K562 (cell line): ENCODE data around the gene GNAQ. TPM values are rescaled to one million over a fixed set of nuclear protein-coding genes. Genes with fewer than 3 reads are reported as not detected.

ENCODE experiments used
- ATAC-seq: fragments of 200-7000 bp; cut with Tn5 transposase; 3 replicates; pipeline ENCODE4 v1.9.1; 2020; ENCODE audit warnings: moderate library complexity
- BruUV-seq: library from RNA; stranded (reverse); fragments of 400-500 nt; replicated peaks from 2 replicates; lab custom pipeline; 2021; lab: Mats Ljungman, UMichigan
- CTCF ChIA-PET: fragments of 300-600 bp; formaldehyde crosslinking; extraction: SDS; loops from one replicate; lab custom pipeline; 2021; ENCODE audit warnings: low intra/inter-chr PET ratio; lab: Yijun Ruan, JAX
- POLR2A ChIA-PET: fragments of 300-600, 350-650 bp; sonication (Branson Sonifier 250); formaldehyde crosslinking; extraction: SDS; loops from one replicate; lab custom pipeline; 2021; ENCODE audit warnings: antibody characterized with exemption, inconsistent platforms; lab: Yijun Ruan, JAX
- DNase-seq, 4 experiments: peaks; one replicate each; pipeline versions ENCODE4 v3.0.0 to v3.0.0-alpha.2; 2011 to 2018; ENCODE audit warnings: low spot score in 3 of 4, mixed read lengths in 3 of 4; ENCODE audit errors: extremely low read depth in 1 of 4
- FAIRE-seq: peaks from 2 replicates; lab custom pipeline; 2011; peaks lifted over from hg19 to GRCh38; lab: Jason Lieb, UNC
- H2AFZ ChIP-seq: 2 replicates; pipeline ENCODE4 v1.6.0; 2011; ENCODE audit warnings: low read depth, low read length, control low read depth, inconsistent platforms
- H3K27ac ChIP-seq: fragments of 200-600 bp; 3 replicates; pipeline ENCODE4 v1.8.0; 2011; ENCODE audit warnings: low read depth, mild to moderate bottlenecking, control low read depth, inconsistent platforms, low read length, moderate library complexity, mixed read lengths; ENCODE audit errors: extremely low read depth
- H3K27me3 ChIP-seq, 2 experiments: fragments of 300-600 bp in 1 of 2; 2 replicates in 1 of 2; 3 replicates in 1 of 2; pipeline versions ENCODE4 v1.6.0 to v1.8.0; 2011; ENCODE audit warnings: inconsistent platforms in 2 of 2, low read length in 2 of 2, mild to moderate bottlenecking in 1 of 2, mixed read lengths in 1 of 2, moderate library complexity in 1 of 2; ENCODE audit not compliant: control insufficient read depth in 2 of 2, insufficient read depth in 2 of 2
- H3K36me3 ChIP-seq: fragments of 300-600 bp; 3 replicates; pipeline ENCODE4 v1.8.0; 2011; ENCODE audit warnings: mild to moderate bottlenecking, low read length, inconsistent platforms; ENCODE audit not compliant: control insufficient read depth, insufficient read depth
- H3K4me1 ChIP-seq, 2 experiments: fragments of 200-600 bp in 1 of 2; replicated peaks in 1 of 2; 2 replicates in 1 of 2; 3 replicates in 1 of 2; pipeline versions ENCODE4 v1.5.1 to v1.8.0; 2011; ENCODE audit warnings: inconsistent platforms in 2 of 2, low read length in 2 of 2, mild to moderate bottlenecking in 1 of 2, mixed read lengths in 1 of 2, moderate library complexity in 1 of 2; ENCODE audit not compliant: control insufficient read depth in 2 of 2, insufficient read depth in 2 of 2
- H3K4me2 ChIP-seq: 2 replicates; pipeline ENCODE4 v1.6.1; 2011; ENCODE audit warnings: low read length, control low read depth, inconsistent platforms, mixed read lengths; ENCODE audit not compliant: insufficient read depth
- H3K4me3 ChIP-seq: fragments of 200-600 bp; sonication (generic), shearing (Covaris generic); 2 replicates; pipeline ENCODE4 v1.5.1; 2016; ENCODE audit warnings: control low read depth, inconsistent platforms
- H3K79me2 ChIP-seq: fragments of 200-600 bp; 3 replicates; pipeline ENCODE4 v1.8.0; 2011; ENCODE audit warnings: low read length, inconsistent platforms; ENCODE audit not compliant: control insufficient read depth, insufficient read depth
- H3K9ac ChIP-seq, 2 experiments: 2 replicates each; pipeline versions ENCODE4 v1.6.0 to v1.6.1; 2011; ENCODE audit warnings: low read depth in 2 of 2, low read length in 2 of 2, control low read depth in 1 of 2, inconsistent platforms in 1 of 2, mild to moderate bottlenecking in 1 of 2, mixed read lengths in 1 of 2; ENCODE audit not compliant: insufficient read depth in 1 of 2
- H3K9me1 ChIP-seq: one replicate; pipeline ENCODE4 v1.6.0; 2011; ENCODE audit warnings: inconsistent platforms, mild to moderate bottlenecking, low read length, moderate library complexity; ENCODE audit not compliant: control insufficient read depth, insufficient read depth
- H3K9me3 ChIP-seq: replicated peaks from 2 replicates; pipeline ENCODE4 v1.5.1; 2011; ENCODE audit warnings: low read depth, low read length, inconsistent platforms; ENCODE audit not compliant: control insufficient read depth, insufficient read depth
- H4K20me1 ChIP-seq: replicated peaks from 2 replicates; pipeline ENCODE4 v1.6.1; 2011; ENCODE audit warnings: low read length, inconsistent platforms, mixed read lengths; ENCODE audit not compliant: control insufficient read depth, insufficient read depth
- CC2D1A ChIP-seq: fragments of 450-650 bp; IDR thresholded peaks from 2 replicates; pipeline ENCODE4 v1.6.1; 2017; ENCODE audit warnings: mild to moderate bottlenecking
- CHAMP1 ChIP-seq: fragments of 450-650 bp; IDR thresholded peaks from 2 replicates; pipeline ENCODE4 v1.6.1; 2016; ENCODE audit warnings: mild to moderate bottlenecking
- MBD2 ChIP-seq: sonication (generic); IDR thresholded peaks from 2 replicates; pipeline ENCODE4 v1.6.1; 2016; ENCODE audit warnings: low read depth, borderline replicate concordance
- PCBP2 ChIP-seq: fragments of 200-400 bp; formaldehyde crosslinking; IDR thresholded peaks from 2 replicates; pipeline ENCODE4 v1.6.1; 2018; ENCODE audit warnings: low read length, low read depth, mild to moderate bottlenecking, moderate library complexity; ENCODE audit not compliant: poor library complexity, severe bottlenecking
- REST ChIP-seq, 2 experiments: fragments of 450-650 bp; formaldehyde crosslinking in 1 of 2; IDR thresholded peaks; 2 replicates each; pipeline versions ENCODE4 v1.4.0 to v1.6.1; 2014 to 2020; ENCODE audit warnings: mild to moderate bottlenecking in 2 of 2, borderline replicate concordance in 1 of 2, low read depth in 1 of 2
- SMAD4 ChIP-seq: fragments of 250-450 bp; sonication (Bioruptor Pico); conservative IDR thresholded peaks from 2 replicates; pipeline ENCODE4 v1.8.0; 2021; ENCODE audit warnings: inconsistent platforms, mild to moderate bottlenecking, moderate library complexity
- ZNF175 ChIP-seq: fragments of 200-800 bp; sonication (Bioruptor generic); IDR thresholded peaks from 2 replicates; pipeline ENCODE4 v1.6.1; 2016; ENCODE audit warnings: low read depth, mild to moderate bottlenecking, missing genetic modification characterization, missing compliant biosample characterization
- ZNF398 ChIP-seq: fragments of 250-450 bp; sonication (Bioruptor Pico); IDR thresholded peaks from 2 replicates; pipeline ENCODE4 v1.8.0; 2021; ENCODE audit warnings: moderate library complexity, mild to moderate bottlenecking, inconsistent platforms
- WGBS: fragments of 100-300 bp; shearing (Covaris generic); methylation state at CpG from one replicate; pipeline ENCODE4 v1.1.6; 2016; ENCODE audit warnings: low coverage, mixed read lengths; ENCODE audit not compliant: insufficient coverage; ENCODE audit errors: missing lambda C conversion rate; 5-methylcytosine and 5-hydroxymethylcytosine counted together
- in situ Hi-C: fragments of 300-500 bp; cut with MboI; formaldehyde crosslinking; loops from 4 replicates; pipeline ENCODE4 v1.15.0; 2018; ENCODE audit warnings: inconsistent platforms, mixed read lengths
- intact Hi-C: fragments of 100-400 bp; cut with micrococcal nuclease; formaldehyde crosslinking; loops from 2 replicates; pipeline ENCODE4 v1.14.2; 2022
- polyA plus RNA-seq, 8 experiments: library from polyadenylated mRNA; depleted of rRNA in 4 of 8; stranded (reverse) in 5 of 8; unstranded in 3 of 8; fragments of >200 nt; fragmentation: Nextera tagmentation in 2 of 8; fragmentation: Illumina TruSeq in 1 of 8; extraction: Ambion mirVana in 2 of 8; extraction: Trizol in 1 of 8; gene quantifications; 2 replicates each; pipeline versions ENCODE4 v1.2.1 to v1.2.3, GENCODE V29; 2011 to 2014; ENCODE audit warnings: inconsistent platforms in 1 of 8, missing spikeins in 1 of 8
- total RNA-seq, 7 experiments: library from RNA; depleted of rRNA in 6 of 7; stranded (reverse); fragments of >200 nt in 6 of 7; fragmentation: Illumina TruSeq in 2 of 7; extraction: Trizol in 2 of 7; gene quantifications; 2 replicates each; pipeline versions ENCODE4 v1.2.1 to v1.2.3, GENCODE V29; 2011 to 2021; ENCODE audit warnings: low replicate concordance in 1 of 7

Gene GNAQ
- total and polyA plus RNA-seq, 9 of the 15 experiments (the other 6 are each of a cell fraction or from before 2014, with no cell fraction given), result 4.8 to 27.9 (median 17.5) TPM

- H3K4me1 ChIP-seq, result peaks cover 10 to 36% of the 10 kb centered on the region in 2 experiments; a peak in 4 of 5 replicates
- POLR2A ChIA-PET, result interaction anchor here (0.7 to 1.4 kb wide), 4 partner anchors 9 to 56 kb away, joined by 3 to 4 read pairs (median 3); no protein-coding TSS in a partner anchor
- TF ChIP-seq ZNF398 (CRISPR knock-in tag), result no peak
- no peak for TF ChIP-seq PCBP2
- 0 out of 2 replicates have a peak, but pooled peaks have one; percentile 20 for TF ChIP-seq CHAMP1
- TF ChIP-seq CC2D1A, result peak; percentile 60; the same call in 1 of the 2 replicates
- TF ChIP-seq REST (IDR thresholded peaks at IDR 0.05; ENCODE audit: borderline replicate concordance), result peak; percentile 74; the same call in 1 of the 2 replicates
- TF ChIP-seq REST (CRISPR knock-in tag; IDR thresholded peaks at IDR 0.05; ENCODE audit: low read depth), result no peak
- no peak for TF ChIP-seq ZNF175
- no peak for TF ChIP-seq SMAD4
- no peak for TF ChIP-seq MBD2
Measured at GRCh38 chr9:77977210-77977611, 54.4 kb downstream of the GNAQ start.

More at GRCh38 chr9:77977210-77977611, 54.4 kb downstream of the GNAQ start:
- peak; percentile 80 for ATAC-seq
- no TSS peak for BruUV-seq
- DNase-seq, result peak; percentile 28 to 73 (median 41)
- peak overlapping the region; percentile 62; the same call in 1 of the 3 replicates for H3K27ac ChIP-seq
- no peak overlapping the region for H3K4me3 ChIP-seq
- 29% methylated on average over 4 of the region's 4 CpGs for WGBS
- H4K20me1 ChIP-seq, result no peaks in the 10 kb centered on the region
- in situ Hi-C loops (loop anchor here (10.0 kb wide), 1 partner anchor 138 kb away; no protein-coding TSS in a partner anchor), intact Hi-C loops (loop anchor here (1.0 kb wide), 2 partner anchors 58 to 144 kb away; no protein-coding TSS in a partner anchor)
- H3K9me3 ChIP-seq, result no peaks in the 10 kb centered on the region
- no peak overlapping the region for H3K9ac ChIP-seq
- peak; percentile 74 for FAIRE-seq
- H3K36me3 ChIP-seq, result peaks cover 15% of the 10 kb centered on the region; the same call in 2 of the 3 replicates
- no peaks in the 10 kb centered on the region for H3K27me3 ChIP-seq
- H3K4me2 ChIP-seq, result no peak overlapping the region
- CTCF ChIA-PET, result interaction anchor here (0.7 to 1.0 kb wide), 3 partner anchors 58 to 194 kb away, joined by 3 to 5 read pairs (median 4); no protein-coding TSS in a partner anchor
- peaks cover 91% of the 10 kb centered on the region for H3K79me2 ChIP-seq
- no peak overlapping the region for H2AFZ ChIP-seq
- no peaks in the 10 kb centered on the region for H3K9me1 ChIP-seq
